AG10803 (cell line): ENCODE data around the gene PDE4A.

Experiments
- DNase-seq: peaks from one replicate; pipeline ENCODE4 v3.0.0; 2010; ENCODE audit warnings: low read depth
- H3K4me3 ChIP-seq: 2 replicates; pipeline ENCODE4 v1.5.1; 2011; ENCODE audit warnings: mild to moderate bottlenecking, low read length, control low read depth
- CTCF ChIP-seq: conservative IDR thresholded peaks from 2 replicates; pipeline ENCODE4 v1.5.1; 2011; ENCODE audit warnings: mild to moderate bottlenecking, low read length, control low read depth, inconsistent platforms

PDE4A gene

GRCh38 chr19:10421240-10422045 lies 1.1 kb downstream of the PDE4A start:
- H3K4me3 ChIP-seq: no peak overlapping the region
- TF ChIP-seq CTCF: no peak
- no peak for DNase-seq

- TF ChIP-seq CTCF: no peak
- DNase-seq: no peak
- H3K4me3 ChIP-seq: no peak overlapping the region
Measured at GRCh38 chr19:10422046-10422461, 1.7 kb downstream of the PDE4A start.

GRCh38 chr19:10422846-10423245 lies 2.5 kb downstream of the PDE4A start:
- TF ChIP-seq CTCF: no peak
- DNase-seq: no peak
- H3K4me3 ChIP-seq: no peak overlapping the region

- peak; percentile 72 for TF ChIP-seq CTCF
- peak; percentile 63 for DNase-seq
- peak overlapping the region; percentile 53 for H3K4me3 ChIP-seq
Measured at GRCh38 chr19:10424011-10424637, 3.8 kb downstream of the PDE4A start.

GRCh38 chr19:10427169-10427568 lies 6.8 kb downstream of the PDE4A start:
- TF ChIP-seq CTCF: no peak
- DNase-seq: no peak
- H3K4me3 ChIP-seq: no peak overlapping the region

GRCh38 chr19:10428996-10429381 lies 8.7 kb downstream of the PDE4A start:
- no peak for TF ChIP-seq CTCF
- no peak for DNase-seq
- H3K4me3 ChIP-seq: no peak overlapping the region
